Suprapubic skin (tissue), 3 donors: ENCODE results near the gene MYO15A.

Experiments
- CTCF ChIP-seq, 2 donors: fragments of 200-600 bp in 1 of 2; fragments of 450-650 bp in 1 of 2; sonication (generic) in 1 of 2; IDR thresholded peaks; one replicate each; pipeline ENCODE4 v1.5.1; 2016 to 2019; ENCODE audit warnings: antibody characterized with exemption in 2 of 2, mild to moderate bottlenecking in 1 of 2, moderate library complexity in 1 of 2
- POLR2AphosphoS5 ChIP-seq, 3 donors: sonication (generic); formaldehyde crosslinking; IDR thresholded peaks; one replicate each; pipeline ENCODE4 v1.6.1; 2017; ENCODE audit warnings: antibody characterized with exemption in 3 of 3

DNA sequence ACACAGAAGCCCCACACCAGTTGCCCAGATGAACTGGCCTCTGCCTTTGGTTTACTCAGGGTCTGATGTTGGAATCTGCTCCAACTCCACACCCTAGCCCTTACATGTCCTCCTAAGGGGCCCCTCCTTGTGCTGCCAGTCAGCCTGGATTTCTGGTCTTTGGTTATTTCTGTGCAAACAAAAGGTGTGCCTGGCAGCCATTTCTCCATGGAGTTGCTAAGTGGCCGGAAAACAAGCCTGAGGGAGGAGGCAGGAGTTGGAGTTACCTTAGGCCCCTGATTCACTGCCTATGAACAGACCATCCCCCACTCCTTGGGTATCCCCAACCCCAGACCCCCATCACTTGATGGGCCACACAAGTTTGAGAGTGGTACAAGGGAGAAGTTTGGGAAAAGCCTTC, 70.6 kb downstream of the MYO15A start:
- no peak for TF ChIP-seq POLR2AphosphoS5 (IDR thresholded peaks at IDR 0.05)
- no peak for TF ChIP-seq CTCF (IDR thresholded peaks at IDR 0.05)
